Common myeloid progenitor, CD34-positive (primary cell): Measurements from ENCODE around the gene CTNNBL1.

Source experiments
- CTCF ChIA-PET: fragments of 350-600 bp; sonication (Branson Sonifier 250); formaldehyde crosslinking; loops from one replicate; lab custom pipeline; 2021; ENCODE audit warnings: antibody characterized with exemption; lab: Charles Lee
- POLR2A ChIA-PET: fragments of 350-600 bp; sonication (Branson Sonifier 250); formaldehyde crosslinking; loops from one replicate; lab custom pipeline; 2021; ENCODE audit warnings: antibody characterized with exemption; lab: Charles Lee
- DNase-seq, 3 donors: peaks; one replicate each; pipeline versions ENCODE4 v3.0.0 to v3.0.0-alpha.2; 2013
- H3K27ac ChIP-seq, 2 experiments: 1 replicate in 1 of 2; 2 replicates in 1 of 2; pipeline ENCODE4 v1.7.0; 2013; ENCODE audit warnings: inconsistent platforms in 2 of 2, low read length in 2 of 2, mild to moderate bottlenecking in 2 of 2, low read depth in 1 of 2, moderate library complexity in 1 of 2; ENCODE audit not compliant: severe bottlenecking in 2 of 2, insufficient read depth in 1 of 2, poor library complexity in 1 of 2
- H3K27me3 ChIP-seq, 5 experiments: replicated peaks in 2 of 5; 1 replicate in 3 of 5; 2 replicates in 2 of 5; pipeline versions ENCODE4 v1.6.1 to v1.7.0; 2013; ENCODE audit warnings: low read length in 4 of 5, mild to moderate bottlenecking in 2 of 5, moderate library complexity in 2 of 5, inconsistent platforms in 1 of 5; ENCODE audit not compliant: insufficient read depth in 5 of 5, control insufficient read depth in 4 of 5
- H3K36me3 ChIP-seq, 4 experiments: 1 replicate in 2 of 4; 2 replicates in 2 of 4; pipeline versions ENCODE4 v1.6.1 to v1.7.0; 2013; ENCODE audit warnings: low read length in 3 of 4, control low read depth in 1 of 4, mild to moderate bottlenecking in 1 of 4; ENCODE audit not compliant: control insufficient read depth in 4 of 4, insufficient read depth in 4 of 4
- H3K4me1 ChIP-seq, 4 experiments: 1 replicate in 3 of 4; 2 replicates in 1 of 4; pipeline versions ENCODE4 v1.6.1 to v1.7.1; 2013; ENCODE audit warnings: low read length in 3 of 4, mild to moderate bottlenecking in 3 of 4, control low read depth in 1 of 4, inconsistent platforms in 1 of 4, moderate library complexity in 1 of 4; ENCODE audit not compliant: control insufficient read depth in 4 of 4, insufficient read depth in 4 of 4; ENCODE audit errors: control extremely low read depth in 1 of 4
- H3K4me3 ChIP-seq, 7 experiments: 1 replicate in 4 of 7; 2 replicates in 3 of 7; pipeline versions ENCODE4 v1.5.1 to v1.7.0; 2013; ENCODE audit warnings: mild to moderate bottlenecking in 7 of 7, low read length in 6 of 7, moderate library complexity in 6 of 7, inconsistent platforms in 2 of 7, low read depth in 2 of 7, control low read depth in 1 of 7; ENCODE audit not compliant: insufficient read depth in 4 of 7, control insufficient read depth in 1 of 7; ENCODE audit errors: extremely low read depth in 1 of 7
- H3K9me3 ChIP-seq, 5 experiments: 1 replicate in 4 of 5; 2 replicates in 1 of 5; pipeline versions ENCODE4 v1.6.1 to v1.7.1; 2013; ENCODE audit warnings: low read length in 4 of 5, mild to moderate bottlenecking in 2 of 5, inconsistent platforms in 1 of 5, low read depth in 1 of 5, moderate library complexity in 1 of 5; ENCODE audit not compliant: control insufficient read depth in 4 of 5, insufficient read depth in 2 of 5; ENCODE audit errors: control extremely low read depth in 1 of 5
- WGBS: methylation state at CpG from one replicate; pipeline ENCODE4 v1.1.5; 2013; ENCODE audit not compliant: insufficient coverage; 5-methylcytosine and 5-hydroxymethylcytosine counted together

The CTNNBL1 gene

GRCh38 chr20:37868851-37869333, 175.1 kb downstream of the CTNNBL1 start:
- no peak for DNase-seq
- Histone ChIP-seq H3K4me3 (no peak overlapping the region), H3K4me1 (no peaks in the 10 kb centered on the region), H3K27ac (no peak overlapping the region), H3K9me3 (no peaks in the 10 kb centered on the region), H3K36me3 (peaks cover 4 to 62% (median 51%) of the 10 kb centered on the region in 4 experiments), H3K27me3 (no peaks in the 10 kb centered on the region)
- ChIA-PET CTCF (no interaction called here), POLR2A (no interaction called here)
- 80% methylated on average over 3 of the region's 3 CpGs for WGBS

DNA sequence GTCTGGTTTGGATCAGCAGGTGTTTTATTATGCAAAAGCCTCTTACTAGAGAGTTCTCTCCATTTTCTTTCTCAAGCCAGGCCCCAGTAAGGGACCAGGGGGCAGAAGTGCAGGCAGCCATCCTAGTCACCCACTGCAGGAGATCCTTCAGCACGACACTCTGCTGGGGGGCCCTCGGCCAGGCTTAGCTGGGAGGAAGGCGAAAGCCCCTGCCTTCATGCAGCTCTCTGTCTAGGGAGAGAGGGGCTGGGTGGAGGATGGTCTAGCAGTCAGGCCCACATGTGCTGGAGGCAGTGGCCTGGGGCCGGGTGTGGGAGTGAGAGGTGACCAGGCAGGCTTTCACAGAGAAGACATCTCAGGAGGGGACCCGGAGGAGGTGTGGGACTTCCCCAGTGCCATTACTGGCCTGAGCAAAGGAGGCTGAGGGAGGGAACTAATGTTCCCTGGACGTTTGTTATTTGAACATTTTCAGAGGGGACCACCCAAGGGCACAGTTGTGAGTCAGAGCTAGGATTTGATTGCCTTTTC, 175.6 kb downstream of the CTNNBL1 start:
- no peak for DNase-seq
- Histone ChIP-seq H3K9me3 (no peaks in the 10 kb centered on the region), H3K27ac (no peak overlapping the region), H3K4me1 (no peaks in the 10 kb centered on the region), H3K27me3 (no peaks in the 10 kb centered on the region), H3K4me3 (no peak overlapping the region), H3K36me3 (peaks cover 4 to 64% (median 53%) of the 10 kb centered on the region in 4 experiments)
- POLR2A ChIA-PET = no interaction called here
- CTCF ChIA-PET = no interaction called here
- 100% methylated on average over 3 of the region's 6 CpGs for WGBS

DNA sequence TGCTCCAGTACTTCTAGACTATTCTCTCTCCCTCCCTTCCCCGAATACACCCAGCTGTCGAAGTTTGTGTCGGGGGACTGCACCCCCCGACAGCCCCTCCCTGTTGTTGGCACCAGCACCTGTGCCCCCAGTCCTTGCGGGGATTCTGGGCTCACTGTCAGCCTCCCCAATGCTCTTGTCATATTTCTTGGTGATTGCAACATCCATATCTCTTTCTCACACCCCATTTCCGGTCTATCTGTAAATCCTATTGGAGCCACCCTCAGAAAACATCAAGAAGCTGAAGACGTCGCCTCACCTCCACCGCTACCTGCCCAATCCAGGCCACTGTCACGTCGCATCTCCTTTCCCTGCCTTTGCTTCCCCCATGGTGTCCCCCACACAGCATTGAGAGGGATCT, 176.5 kb downstream of the CTNNBL1 start:
- Histone ChIP-seq H3K27me3 (no peaks in the 10 kb centered on the region), H3K9me3 (no peaks in the 10 kb centered on the region), H3K27ac (no peak overlapping the region), H3K4me1 (no peaks in the 10 kb centered on the region), H3K4me3 (no peak overlapping the region), H3K36me3 (peaks cover 4 to 55% (median 50%) of the 10 kb centered on the region in 4 experiments)
- DNase-seq = no peak
- 93% methylated on average over 9 of the region's 11 CpGs for WGBS
- ChIA-PET CTCF (no interaction called here), POLR2A (no interaction called here)

DNA sequence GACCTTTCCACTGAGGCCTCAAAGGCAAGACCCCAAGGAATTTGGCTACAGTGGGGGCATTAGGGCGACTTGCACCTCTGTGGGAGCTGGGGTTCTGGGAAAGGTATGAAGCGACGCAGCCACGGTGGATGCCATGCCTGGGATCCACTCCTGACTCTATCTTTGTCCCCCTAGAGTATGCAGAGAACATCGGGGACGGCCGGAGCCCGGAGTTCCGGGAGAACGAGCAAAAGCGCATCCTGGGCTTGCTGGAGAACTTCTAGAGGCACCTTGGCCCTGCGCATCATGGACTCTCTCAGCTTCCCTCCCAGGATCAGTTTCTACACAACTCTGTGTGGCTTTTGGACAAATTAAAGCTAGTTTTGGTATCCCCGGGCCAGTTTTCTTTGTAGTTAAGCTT, 177.9 kb downstream of the CTNNBL1 start:
- DNase-seq = no peak
- 100% methylated on average over 13 of the region's 13 CpGs for WGBS
- Histone ChIP-seq H3K9me3 (no peaks in the 10 kb centered on the region), H3K4me3 (no peak overlapping the region), H3K27ac (no peak overlapping the region), H3K36me3 (peaks cover 4 to 51% (median 47%) of the 10 kb centered on the region in 4 experiments), H3K4me1 (no peaks in the 10 kb centered on the region), H3K27me3 (no peaks in the 10 kb centered on the region)
- CTCF ChIA-PET = no interaction called here
- POLR2A ChIA-PET = no interaction called here

DNA sequence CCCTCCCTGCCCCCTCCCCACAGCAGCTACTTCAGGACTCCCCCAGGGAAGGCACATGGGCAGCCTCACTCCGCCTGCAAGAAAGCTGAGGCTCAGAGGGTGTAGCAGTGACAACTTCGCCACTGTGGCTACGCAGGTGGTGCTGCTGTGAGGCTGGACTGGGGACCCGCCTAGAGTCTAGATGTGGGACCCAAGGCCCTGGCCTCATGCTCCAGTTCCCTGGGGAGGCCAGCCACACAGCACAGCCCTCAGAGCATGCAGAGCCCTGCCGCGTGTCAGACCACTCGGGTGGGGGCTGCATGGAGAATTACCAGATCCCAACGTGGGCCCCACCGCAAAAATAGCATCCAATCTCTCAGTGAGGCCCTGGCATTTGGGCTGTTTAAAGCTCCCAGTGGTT, 178.3 kb downstream of the CTNNBL1 start:
- H3K4me3 ChIP-seq = no peak overlapping the region
- 98% methylated on average over 8 of the region's 9 CpGs for WGBS
- no peak overlapping the region for H3K27ac ChIP-seq
- no peaks in the 10 kb centered on the region for H3K9me3 ChIP-seq
- POLR2A ChIA-PET = no interaction called here
- CTCF ChIA-PET = no interaction called here
- no peak for DNase-seq
- H3K36me3 ChIP-seq = peaks cover 4 to 51% (median 45%) of the 10 kb centered on the region in 4 experiments
- H3K4me1 ChIP-seq = no peaks in the 10 kb centered on the region
- H3K27me3 ChIP-seq = no peaks in the 10 kb centered on the region

DNA sequence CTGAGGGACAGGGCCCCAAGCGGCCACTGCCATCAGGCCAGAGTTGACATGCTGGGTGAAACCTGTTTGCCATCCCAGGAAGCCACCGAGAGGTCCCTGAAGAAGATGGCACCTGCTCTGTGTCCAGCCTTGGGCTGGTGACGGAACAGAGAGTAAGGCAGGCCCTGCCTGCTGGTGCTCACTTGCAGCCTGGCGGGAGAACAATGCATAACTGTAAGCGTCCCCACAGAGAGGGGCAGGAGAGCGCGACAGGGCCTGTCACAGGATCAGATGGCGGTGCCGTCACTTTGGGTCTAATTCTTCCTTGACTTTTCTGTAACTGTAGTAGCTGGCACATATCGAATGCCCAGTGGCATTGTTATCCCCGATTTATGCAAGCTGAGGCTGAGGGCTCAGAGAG, 180.1 kb downstream of the CTNNBL1 start:
- Histone ChIP-seq H3K27me3 (no peaks in the 10 kb centered on the region), H3K27ac (no peak overlapping the region), H3K9me3 (no peaks in the 10 kb centered on the region), H3K4me3 (no peak overlapping the region), H3K4me1 (no peaks in the 10 kb centered on the region), H3K36me3 (peaks cover 4 to 48% (median 37%) of the 10 kb centered on the region in 4 experiments)
- WGBS = 97% methylated on average over 11 of the region's 11 CpGs
- DNase-seq = no peak
- ChIA-PET POLR2A (no interaction called here), CTCF (interaction anchor here (1.2 kb wide), 1 partner anchor 10 kb away, joined by 3 read pairs; no protein-coding TSS in a partner anchor)

GRCh38 chr20:37875460-37876175, 181.8 kb downstream of the CTNNBL1 start:
- no peak for DNase-seq
- WGBS = 96% methylated on average over 18 of the region's 24 CpGs
- Histone ChIP-seq H3K36me3 (peaks cover 4 to 36% (median 23%) of the 10 kb centered on the region in 4 experiments), H3K27me3 (no peaks in the 10 kb centered on the region), H3K27ac (no peak overlapping the region), H3K4me1 (no peaks in the 10 kb centered on the region), H3K9me3 (no peaks in the 10 kb centered on the region), H3K4me3 (no peak overlapping the region)
- ChIA-PET POLR2A (no interaction called here), CTCF (interaction anchor here (0.5 to 1.2 kb wide), 2 partner anchors 8 to 36 kb away, joined by 3 read pairs; no protein-coding TSS in a partner anchor)
